ENCODE measurements around the gene NOL6.

DNA sequence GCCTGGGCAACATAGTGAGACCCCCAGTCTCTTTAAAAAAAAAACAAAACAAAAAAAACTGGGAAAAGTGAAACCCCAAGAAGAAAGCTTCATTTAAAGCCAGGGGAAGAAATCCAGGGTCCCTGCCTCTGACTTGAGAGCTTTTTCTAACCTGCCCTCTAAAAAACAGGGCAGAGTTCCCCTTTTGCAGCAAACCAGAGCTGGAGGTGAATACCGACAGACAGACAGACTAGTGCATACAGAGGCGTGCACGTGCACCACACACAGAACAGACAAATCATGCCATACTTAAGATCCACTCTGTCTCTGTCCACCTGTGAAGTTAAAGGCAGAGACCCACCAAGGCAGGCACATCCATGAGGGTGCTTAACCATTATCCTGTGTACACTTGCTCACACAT, 14.6 kb downstream of the NOL6 start:
- TF ChIP-seq, protein P1, sequence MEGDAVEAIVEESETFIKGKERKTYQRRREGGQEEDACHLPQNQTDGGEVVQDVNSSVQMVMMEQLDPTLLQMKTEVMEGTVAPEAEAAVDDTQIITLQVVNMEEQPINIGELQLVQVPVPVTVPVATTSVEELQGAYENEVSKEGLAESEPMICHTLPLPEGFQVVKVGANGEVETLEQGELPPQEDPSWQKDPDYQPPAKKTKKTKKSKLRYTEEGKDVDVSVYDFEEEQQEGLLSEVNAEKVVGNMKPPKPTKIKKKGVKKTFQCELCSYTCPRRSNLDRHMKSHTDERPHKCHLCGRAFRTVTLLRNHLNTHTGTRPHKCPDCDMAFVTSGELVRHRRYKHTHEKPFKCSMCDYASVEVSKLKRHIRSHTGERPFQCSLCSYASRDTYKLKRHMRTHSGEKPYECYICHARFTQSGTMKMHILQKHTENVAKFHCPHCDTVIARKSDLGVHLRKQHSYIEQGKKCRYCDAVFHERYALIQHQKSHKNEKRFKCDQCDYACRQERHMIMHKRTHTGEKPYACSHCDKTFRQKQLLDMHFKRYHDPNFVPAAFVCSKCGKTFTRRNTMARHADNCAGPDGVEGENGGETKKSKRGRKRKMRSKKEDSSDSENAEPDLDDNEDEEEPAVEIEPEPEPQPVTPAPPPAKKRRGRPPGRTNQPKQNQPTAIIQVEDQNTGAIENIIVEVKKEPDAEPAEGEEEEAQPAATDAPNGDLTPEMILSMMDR (IDR thresholded peaks at IDR 0.05; ENCODE audit: insufficient read depth, low read depth, low read length) = no peak
- no peak for TF ChIP-seq EZH2 (IDR thresholded peaks at IDR 0.05; ENCODE audit: insufficient read depth, low read length)
